ENCODE measurements around the gene NMNAT2.
"Not testable (repeated sequence)": the region's sequence is repeated elsewhere in the genome, so short reads cannot be mapped to it uniquely, and the experiment has no call there.

NMNAT2 gene

GRCh38 chr1:183244466-183244865, 173.7 kb downstream of the NMNAT2 start:
- TF ChIP-seq CTCF (IDR thresholded peaks at IDR 0.05; ENCODE audit: low read depth, low read length): no peak
- peak; percentile 87 for DNase-seq (ENCODE audit: extremely low read depth, low read depth)

GRCh38 chr1:183243161-183244050, 174.8 kb downstream of the NMNAT2 start:
- TF ChIP-seq CTCF (IDR thresholded peaks at IDR 0.05; ENCODE audit: low read depth, low read length): no peak
- no peak for DNase-seq (ENCODE audit: extremely low read depth, low read depth)

DNA sequence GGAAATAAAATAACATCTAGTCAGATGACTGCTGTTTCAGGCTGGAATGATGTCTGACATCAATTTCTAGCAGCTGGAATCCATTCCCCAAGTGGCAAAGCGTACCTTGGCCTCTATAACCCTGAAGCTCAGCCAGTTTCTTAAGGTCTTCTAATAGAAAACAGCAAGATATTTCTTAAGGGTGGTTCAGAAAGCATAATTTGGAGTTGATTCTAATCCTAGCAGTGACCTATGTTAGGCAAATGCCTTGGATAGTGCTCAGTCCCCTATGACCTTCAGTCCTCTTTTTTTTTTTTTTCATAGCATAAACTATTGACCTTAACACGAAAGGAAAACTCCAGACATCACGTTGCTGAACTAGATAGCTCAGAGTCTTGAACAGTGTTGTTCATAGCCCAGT, 175.6 kb downstream of the NMNAT2 start:
- TF ChIP-seq CTCF (IDR thresholded peaks at IDR 0.05; ENCODE audit: low read depth, low read length): no peak
- peak; percentile 29 for DNase-seq (ENCODE audit: extremely low read depth, low read depth)

GRCh38 chr1:183241471-183241870, 176.7 kb downstream of the NMNAT2 start:
- peak; percentile 18 for DNase-seq (ENCODE audit: extremely low read depth, low read depth)
- TF ChIP-seq CTCF (IDR thresholded peaks at IDR 0.05; ENCODE audit: low read depth, low read length): no peak

DNA sequence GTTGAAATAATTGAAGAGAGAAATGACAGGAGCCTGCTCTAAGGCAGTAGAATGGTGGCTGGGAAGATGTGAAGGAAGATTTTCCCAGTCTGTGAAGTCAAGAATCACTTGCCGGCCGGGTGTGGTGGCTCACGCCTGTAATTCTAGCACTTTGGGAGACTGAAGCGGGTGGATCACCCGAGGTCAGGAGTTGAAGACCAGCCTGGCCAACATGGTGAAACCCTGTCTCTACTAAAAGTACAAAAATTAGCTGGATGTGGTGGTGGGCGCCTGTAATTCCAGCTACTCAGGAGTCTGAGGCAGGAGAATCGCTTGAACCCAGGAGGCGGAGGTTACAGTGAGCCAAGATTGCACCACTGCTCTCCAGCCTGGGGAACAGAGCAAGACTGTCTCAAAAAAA, 177.3 kb downstream of the NMNAT2 start:
- DNase-seq (ENCODE audit: extremely low read depth, low read depth): not testable (repeated sequence)

GRCh38 chr1:183240526-183240825, 177.7 kb downstream of the NMNAT2 start:
- DNase-seq (ENCODE audit: extremely low read depth, low read depth): no peak
- no peak for TF ChIP-seq CTCF (IDR thresholded peaks at IDR 0.05; ENCODE audit: low read depth, low read length)

DNA sequence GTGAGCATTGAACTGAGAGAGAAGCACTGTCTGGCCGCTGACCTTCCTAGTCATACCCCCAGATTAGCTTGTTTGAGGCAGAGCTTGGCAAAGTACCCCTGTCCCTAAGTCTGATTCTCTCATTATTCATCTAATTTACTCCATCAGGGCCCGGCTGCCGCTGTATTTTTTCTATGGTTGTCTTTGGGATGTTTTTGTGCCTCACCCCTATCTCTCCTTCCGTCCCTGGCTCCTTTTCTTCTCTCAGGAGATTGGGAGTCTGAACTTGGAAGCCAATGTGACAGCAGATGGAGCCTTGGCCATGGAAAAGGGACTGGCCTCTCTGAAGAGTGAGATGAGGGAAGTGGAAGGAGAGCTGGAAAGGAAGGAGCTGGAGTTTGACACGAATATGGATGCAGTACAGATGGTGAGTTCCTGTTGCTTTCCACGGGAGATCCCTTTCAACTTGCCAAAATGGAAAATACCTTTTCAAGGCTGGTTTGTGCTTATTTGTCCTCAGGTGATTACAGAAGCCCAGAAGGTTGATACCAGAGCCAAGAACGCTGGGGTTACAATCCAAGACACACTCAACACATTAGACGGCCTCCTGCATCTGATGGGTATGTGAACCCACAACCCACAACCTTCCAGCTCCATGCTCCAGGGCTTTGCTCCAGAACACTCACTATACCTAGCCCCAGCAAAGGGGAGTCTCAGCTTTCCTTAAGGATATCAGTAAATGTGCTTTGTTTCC, 178.2 kb downstream of the NMNAT2 start:
- no peak; the same call in 1 of the 2 replicates for TF ChIP-seq CTCF (IDR thresholded peaks at IDR 0.05; ENCODE audit: low read depth, low read length)
- no peak for DNase-seq (ENCODE audit: extremely low read depth, low read depth)

Measured in AG09319 (cell line).